HG02852 (cell line): ENCODE measurements around the gene ISG20L2.

Experiments
- ATAC-seq: cut with Tn5 transposase; IDR thresholded peaks from one replicate; pipeline ENCODE4 v1.9.1; 2021; ENCODE audit warnings: mild to moderate bottlenecking, moderate library complexity; ENCODE audit not compliant: unreplicated experiment

The ISG20L2 gene

DNA sequence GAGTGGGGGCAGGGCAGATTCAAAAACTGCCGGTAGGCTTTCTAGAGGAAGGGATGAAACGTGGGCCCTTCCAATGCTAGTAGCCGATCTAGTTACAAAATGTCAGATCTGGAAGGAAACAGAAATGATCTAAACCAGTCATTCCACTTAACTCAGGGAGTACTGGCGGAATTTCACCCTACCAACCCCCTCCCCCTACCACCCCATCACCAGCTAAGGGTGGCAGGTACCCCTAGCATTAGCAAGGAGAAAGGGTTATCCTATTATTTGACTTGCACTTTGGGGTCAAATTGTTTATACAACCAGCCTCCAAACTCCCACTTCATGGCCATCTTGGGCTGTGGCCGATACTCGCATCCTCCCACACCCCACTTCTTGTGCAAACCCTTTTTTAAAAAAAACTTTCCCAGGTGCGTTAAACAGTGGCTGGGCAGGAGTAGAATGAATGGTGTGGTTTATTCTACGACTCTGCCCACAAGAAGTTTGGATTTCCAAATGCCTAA, 13.0 kb upstream of the ISG20L2 start:
- ATAC-seq, result no peak

DNA sequence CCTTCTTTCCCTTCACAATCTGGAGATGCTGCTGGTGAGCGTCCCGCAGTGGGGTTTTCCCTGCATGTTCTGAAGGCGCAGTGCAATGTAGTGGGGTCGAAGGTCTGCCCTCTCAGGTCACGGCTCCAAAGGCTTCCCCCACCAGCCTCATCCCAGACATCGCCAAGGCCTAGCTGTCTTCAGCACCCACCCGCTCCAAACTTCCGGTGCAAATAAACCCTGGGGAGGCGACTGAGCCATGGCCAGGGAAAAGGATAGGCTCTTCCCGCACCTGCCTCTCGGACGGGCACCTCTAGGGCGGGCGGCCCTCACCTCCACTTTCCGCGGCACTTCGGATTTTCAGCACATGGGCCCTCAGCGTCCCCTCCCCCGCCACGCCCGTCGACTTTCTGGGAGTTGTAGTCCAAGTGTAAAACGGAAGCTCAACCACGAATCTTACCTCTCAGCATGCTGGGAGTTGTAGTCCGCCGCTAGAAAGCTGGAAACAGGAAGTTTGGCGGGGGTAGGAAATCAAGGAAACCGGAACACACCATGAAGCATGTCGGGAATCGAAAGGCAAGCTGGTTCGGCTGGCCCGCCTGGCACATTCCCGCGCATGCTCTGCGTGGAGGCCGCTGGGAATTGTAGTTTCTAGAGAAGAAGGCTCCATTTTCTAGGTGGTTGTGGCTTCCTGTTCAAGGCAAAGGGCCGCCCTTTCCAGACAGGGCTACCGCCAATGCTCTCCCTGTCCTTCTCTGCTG, 12.3 kb upstream of the ISG20L2 start, which contains the start of gene MRPL24:
Gene MRPL24 (minus strand): TSS at position 348 of the 740 bp plus-strand sequence. CDS start 2,384 bp downstream, outside the sequence.
- peak; percentile 81 for ATAC-seq

DNA sequence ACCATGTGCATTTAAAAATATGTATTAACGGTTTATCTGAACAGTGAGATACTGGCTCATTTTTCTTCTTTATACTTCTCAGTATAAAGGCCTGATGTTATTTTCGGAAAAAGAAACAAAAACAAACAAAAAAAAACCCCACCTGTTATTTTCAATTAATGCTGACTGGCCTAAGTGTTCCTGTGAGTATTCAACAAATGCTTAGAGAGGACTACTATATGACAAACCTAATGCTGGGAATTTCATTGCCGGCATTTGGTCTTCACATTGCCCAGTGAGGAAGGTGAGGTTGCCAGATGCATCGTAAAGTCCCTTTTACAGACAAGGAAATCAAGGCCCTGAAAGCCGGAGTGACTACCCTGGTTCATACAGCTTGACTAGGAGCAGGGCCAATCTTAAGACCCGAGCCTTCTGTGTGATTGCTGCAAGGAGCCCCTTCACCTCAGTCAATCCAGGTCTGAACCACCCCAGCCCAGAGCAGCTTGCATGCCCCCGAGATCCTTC, 11.7 kb upstream of the ISG20L2 start:
- no peak for ATAC-seq

DNA sequence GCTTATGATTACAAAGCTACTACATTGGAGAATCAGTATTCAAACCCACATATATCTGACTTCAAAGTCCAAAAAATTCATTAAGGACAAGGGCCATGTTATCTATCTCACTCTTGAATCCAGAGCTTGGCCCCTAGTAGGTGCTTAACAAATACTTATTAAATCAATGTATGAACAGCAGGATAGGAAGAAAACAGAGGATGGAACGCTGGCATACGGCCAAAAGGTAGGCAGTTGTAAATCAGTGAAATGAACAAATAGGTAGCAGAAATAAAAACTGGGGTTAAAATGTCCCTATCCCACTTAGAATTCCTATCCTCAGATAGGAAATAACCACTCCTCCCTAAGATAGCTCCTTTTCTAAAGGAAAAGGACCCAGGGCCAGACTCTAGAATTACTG, 10.3 kb upstream of the ISG20L2 start:
- ATAC-seq, result no peak

DNA sequence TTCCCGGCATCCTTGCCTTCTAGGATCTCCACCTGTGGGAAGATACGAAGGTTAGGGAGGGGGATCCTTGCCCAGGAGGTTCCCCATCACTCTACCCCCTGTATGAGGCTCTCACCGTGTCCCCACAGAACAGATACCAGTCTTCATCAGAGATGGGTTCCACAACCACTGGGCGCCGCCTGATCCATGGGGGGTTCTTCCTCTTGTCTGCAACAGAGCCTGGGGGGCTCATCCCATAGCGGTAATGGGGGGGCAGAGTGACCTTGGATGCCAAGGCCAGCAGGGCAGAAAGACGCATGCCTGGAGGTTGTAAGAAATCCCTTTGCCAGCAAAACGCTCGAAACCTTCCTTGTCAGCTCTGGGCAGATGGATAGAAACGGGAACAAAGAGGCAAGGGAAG, 9.8 kb upstream of the ISG20L2 start:
- ATAC-seq, result no peak

DNA sequence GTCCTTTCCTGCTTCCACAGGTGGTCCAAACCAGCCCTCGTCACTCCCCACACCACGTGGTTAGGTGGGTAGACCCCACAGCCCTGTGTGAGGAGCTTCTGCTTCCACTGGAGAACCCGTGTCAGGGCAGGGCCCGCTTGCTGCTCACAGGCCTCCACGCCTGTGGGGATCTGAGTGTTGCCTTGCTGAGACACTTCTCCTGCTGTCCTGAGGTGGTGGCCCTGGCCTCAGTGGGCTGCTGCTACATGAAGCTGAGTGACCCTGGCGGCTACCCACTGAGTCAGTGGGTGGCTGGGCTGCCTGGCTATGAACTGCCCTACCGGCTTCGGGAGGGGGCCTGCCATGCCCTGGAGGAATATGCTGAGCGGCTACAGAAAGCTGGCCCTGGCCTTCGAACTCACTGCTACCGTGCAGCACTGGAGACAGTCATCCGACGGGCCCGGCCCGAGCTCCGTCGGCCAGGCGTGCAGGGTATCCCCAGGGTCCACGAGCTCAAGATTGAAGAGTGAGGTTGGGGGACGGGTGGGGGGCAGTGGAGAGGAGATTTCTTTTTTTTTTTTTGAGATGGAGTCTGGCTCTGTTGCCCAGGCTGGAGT, 5.5 kb upstream of the ISG20L2 start:
- no peak for ATAC-seq

DNA sequence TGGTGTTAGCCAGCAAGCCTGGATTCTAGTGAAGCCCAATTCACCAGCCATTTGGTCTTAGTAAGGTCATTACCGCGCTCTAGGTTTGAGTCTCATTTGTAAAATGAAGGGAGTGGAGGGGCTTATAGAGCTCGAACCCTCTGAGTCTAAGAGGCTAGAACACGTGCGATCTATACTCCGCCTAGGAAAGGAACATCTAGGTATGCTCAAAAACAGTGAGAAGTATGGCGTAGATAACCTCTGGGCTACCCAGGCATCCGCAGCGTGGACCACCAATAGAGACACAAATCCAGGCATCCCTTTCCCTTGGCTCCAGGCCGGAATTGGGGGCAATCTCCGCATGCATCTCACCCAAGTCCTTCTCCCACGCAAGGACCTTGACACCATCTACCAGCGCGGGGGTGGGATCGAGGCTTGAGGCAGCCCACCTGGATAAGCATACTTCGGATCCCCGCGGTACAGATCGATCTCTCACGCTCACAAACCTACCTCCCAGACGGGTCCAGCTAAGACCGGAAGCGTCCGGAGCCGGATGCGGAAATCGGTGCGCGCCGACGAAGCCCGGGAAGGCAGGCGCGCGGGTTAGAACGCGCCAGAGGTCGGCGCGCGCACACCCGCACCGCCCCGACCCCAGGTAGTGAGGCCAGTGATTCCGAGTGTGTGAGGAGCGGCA, 504 bp downstream of the ISG20L2 start, which contains the start of gene METTL25B:
Gene METTL25B (plus strand): TSS at position 544 of the 673 bp plus-strand sequence. CDS start 636 bp downstream, outside the sequence.
- ATAC-seq, result peak; percentile 58

DNA sequence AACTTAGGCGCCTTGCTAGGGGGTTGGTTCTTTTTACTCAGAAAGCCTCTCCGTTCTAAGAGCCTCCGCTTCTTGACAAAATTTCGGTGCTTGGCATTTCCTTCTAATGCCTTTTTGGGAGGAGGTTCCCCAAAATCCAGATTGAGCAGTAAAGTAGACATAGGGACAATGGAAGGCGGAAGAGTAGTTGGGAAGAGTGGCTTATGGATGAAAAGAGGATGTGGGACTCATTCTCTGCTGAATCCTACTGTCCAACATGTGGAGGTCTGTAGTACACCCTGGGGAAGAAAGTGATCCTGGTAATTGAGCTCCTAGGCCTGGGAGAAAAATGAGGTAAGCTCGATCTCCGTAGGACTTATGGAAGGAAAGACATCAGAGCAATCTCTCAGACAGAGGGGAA, 1.1 kb downstream of the ISG20L2 start:
- no peak for ATAC-seq

DNA sequence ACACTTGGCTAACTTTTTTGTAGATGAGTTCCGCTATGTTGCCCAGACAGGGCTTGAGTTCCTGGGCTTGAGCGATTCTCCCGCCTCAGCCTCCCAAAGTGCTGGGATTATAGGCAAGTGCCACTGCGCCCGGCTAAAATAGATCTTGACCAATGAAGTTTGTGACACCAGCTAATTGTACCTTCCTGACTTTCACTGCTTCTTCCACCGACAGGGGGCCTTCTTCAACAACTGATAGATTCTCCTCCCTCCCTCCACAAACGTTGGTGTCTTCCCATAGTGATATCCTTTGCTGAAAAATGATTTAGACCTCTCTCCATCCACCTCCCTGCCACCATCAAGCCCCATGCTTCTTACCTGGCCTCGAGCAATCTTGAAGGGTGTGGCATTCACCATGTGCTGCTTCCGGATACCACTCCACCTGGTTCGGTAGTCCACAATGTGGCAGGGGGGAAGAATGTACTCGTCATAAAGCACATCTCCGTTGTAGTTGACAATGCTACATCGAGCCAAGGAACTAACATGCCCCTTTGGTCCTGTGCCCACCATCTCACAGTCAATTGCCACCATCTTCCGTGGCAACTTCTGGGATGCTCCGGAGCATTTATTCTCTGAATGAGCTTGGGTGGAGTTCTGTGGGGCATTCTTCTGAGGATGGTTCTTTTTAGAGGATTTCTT, 1.9 kb downstream of the ISG20L2 start:
- ATAC-seq, result no peak

DNA sequence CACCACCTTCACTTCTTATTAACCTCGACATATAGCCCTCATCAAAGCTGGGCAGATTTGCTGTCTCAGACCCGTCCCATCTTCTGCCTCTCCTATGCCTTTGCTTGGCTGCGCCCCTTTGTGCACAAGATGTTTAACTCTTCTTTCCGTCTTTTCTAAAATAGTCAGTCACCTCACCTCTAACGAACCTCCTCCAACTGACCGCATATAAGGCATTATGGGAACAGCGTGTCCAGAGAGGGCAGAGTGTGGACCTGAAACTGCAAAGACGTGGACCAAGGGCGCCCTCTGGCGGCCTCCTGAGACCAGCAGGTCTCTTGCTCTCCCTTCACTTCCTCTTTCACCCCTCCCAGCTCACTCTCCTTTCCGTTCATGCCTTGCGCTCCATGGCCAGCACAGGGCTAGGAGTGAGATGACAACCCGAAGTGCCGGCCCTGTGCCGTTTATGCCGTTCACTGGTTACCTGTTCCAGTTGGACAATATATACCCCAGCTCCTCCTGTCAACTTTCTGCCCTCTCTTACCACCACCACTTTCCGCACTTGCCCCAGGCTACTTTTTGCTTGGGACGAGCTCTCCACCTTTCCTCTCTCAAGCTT, 2.8 kb downstream of the ISG20L2 start:
- ATAC-seq, result peak; percentile 28

DNA sequence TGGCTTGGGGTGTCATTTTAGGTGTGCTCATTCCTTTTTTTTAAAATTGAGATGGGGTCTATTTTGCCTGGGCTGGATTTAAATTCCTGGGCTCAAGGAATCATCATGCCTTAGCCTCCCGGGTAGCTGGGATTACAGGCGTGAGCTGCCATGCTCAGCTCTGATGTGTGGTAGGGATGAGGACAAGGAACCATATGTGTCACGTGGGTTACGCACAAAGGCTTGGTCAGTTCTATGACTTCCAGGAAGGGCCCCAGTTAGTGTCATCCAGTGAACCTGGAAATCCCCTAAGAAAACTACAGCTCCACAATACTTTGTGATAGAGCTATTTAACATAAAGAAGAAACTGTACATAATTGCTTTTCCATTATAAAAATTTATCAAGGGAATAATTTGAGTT, 7.0 kb downstream of the ISG20L2 start:
- peak; percentile 50 for ATAC-seq

DNA sequence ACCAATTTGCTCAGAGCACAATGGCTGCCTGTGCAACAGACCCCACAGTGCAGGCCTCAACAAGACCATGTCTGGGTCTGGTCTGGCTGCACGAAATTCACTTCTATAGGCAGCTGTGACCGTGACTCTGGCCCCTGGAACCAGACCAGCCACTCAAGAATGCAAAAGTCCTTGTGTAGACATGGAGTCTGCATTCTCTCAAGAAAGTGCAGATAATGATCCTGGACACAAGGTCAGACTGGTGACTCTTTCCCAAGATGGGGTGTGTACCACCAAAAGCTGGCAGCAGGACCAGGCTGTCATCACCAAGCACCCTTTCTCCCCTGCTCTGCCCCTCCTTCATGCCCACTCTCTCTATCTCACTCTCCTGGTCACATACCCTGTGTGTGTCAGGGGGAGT, 7.4 kb downstream of the ISG20L2 start:
- ATAC-seq, result no peak

DNA sequence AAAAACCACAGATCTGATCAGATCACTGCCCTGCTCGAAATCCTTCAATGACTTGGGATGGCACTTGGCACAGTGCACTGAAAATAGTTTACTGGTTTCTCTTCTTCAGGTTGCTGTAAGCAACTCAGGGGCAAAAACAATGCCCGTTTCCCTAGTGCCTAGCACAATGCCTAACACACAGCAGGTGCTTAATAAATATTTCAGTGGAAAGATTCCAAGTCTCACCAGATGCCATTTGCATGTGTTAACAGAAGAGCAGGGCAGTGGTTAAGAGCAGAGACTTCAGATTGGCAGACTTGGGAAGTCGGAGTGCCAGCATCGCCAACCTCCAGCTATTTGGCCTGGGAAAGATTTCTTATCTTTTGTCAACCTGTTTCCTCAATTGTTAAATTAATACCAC, 11.2 kb downstream of the ISG20L2 start:
- ATAC-seq, result no peak

DNA sequence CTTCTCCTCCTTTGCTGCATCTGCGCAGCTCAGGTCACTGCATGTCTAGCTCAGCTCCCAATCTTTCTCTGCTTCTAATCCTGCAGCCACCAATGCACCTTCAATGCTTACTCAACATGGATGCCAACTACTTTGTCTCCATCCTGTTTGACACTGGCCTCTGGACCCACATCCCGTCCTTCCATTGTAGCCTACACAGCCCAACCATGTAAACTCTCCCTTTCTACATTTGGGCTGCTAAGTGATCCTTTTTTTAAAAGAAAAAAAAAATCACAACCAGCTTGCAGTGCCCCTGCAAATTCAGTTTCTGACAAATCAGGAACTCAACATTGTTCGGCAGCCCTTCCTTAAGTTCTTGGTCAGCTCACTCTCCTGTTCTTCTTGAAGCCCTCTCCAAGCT, 13.7 kb downstream of the ISG20L2 start:
- no peak for ATAC-seq

DNA sequence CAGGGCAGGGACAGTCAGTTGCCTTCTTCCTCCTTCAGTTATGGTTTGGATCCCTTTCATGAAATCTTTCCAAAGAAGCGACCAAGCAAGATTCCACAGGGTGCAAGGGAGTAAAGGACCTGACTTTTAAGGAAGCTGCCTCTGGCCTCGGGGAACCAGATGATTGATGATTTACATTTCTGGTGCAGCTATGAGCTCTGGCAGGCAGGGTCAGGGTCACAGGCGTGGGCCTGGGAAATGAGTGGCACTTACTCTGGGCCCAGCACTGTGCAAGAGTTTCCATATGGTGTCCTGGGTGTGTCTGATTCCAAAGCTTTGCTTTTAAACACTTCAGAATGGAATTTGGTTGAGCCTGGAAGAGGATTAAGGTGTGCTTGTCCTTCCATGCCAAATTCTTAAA, 15.9 kb downstream of the ISG20L2 start:
- ATAC-seq, result no peak

DNA sequence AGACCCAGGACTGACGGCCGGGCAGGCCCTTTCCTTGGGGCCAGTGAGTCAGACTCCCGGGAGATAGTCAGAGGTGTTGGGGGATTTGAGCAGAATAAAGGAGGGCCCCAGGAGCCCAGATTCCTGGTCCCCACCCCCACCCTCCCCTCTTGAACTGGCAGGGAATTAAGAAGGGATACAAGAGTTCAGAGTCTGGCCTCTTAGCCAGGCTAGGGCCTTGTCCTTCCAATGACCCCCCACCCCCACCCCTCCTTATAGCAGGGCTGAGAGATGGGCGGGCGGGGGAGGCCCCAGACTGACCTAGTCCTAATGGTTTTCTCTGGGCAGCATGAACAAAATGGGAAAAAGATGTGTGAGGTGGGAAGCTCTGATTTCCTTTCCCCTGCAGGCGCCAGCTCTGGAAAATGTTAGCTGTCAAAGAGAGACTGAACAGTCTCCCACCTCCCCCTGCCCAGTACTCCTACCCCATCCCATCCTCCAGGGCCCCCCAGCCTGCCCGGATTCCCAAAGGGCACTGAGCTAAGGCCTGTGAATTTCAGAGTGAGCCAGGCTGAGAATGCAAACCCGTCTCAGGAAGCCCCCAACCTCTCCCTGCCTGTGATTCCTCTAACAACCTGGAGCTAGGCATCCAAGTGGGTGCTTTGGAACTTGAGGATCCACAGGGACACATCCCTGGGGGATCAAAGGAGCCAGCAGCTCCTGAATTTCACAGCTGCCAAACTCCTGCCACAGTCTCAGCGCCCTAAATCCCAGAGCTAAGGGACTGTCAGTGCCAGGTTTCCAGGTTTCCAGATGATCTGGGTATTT, 17.4 kb downstream of the ISG20L2 start:
- ATAC-seq, result no peak

DNA sequence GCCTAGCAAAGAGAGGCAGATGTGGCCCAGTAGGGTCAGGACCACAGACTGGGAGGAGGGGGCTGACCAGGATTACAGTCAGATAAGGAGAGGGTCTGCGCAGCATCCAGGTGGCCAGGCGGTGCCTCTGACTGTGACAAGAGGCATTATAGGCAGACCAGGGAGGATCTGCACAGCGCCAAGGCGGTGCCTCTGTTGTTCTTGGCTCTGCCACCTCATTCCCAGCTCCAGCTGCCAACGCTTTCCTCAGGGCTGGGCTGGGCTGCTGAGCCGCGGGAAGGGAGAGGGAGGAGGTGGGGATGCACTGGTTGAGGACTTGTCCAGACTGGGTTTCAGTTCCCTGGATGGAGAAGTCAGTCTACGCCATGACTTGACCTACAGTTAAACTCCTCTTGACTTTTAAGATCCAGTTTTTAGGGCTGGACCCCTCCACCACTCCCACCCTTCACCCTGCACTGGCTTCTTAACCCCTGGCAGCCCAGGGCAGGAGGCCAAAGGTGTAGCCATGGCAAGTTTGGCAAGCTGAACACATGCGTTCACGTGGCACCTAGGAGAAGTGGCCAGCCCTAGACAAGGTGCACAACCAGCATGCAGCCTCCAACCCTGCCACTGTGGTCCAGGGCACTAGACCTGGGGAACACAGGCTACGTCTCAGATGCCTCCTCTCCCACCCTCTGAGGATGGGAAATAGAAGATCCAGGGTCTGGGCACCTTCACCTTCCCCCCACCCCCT, 18.6 kb downstream of the ISG20L2 start:
- no peak for ATAC-seq

DNA sequence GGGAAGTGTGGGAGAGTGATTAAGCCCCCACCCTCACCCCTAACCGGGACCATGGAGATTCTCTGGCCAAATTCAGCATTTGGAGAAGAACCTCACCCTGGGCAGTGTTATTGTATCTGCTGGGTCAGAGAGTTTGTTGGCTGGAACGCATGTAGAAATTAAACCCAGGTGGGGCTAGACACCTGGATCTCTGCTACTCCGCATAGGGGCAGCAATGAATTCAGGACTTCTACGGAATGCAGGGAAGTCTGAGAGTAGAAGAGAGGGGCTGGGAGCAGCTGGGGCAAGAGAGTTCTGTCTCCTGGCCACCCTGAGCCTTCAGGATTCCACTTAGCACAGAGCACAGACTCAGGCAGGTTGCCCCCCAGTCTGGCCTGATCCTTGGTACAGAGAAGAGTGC, 19.5 kb downstream of the ISG20L2 start:
- ATAC-seq, result no peak

DNA sequence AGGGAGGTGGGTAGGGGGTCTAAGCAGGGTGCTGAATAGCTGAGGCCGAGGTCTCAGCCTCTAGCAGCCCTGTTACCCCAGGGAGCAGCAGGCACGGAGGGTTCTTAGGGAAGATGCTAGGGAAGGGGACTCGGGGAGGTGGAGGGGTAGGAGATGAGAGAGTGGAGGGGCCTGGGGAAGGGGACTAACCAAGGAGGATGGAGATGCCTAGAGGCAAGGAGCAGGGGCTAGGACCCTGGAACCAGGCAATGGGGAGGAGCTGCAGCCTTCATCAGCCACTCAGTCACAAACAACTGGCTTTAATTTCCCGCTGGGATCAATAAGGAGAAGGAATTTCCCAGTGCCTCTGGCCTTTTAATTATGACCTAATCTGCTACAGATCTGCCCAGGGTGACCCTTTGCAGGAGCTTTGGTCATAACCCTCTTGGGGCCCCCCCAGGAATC, 20.3 kb downstream of the ISG20L2 start:
- ATAC-seq, result no peak
